Measurements from ENCODE around the gene TMEM163. TPM values are rescaled to one million over a fixed set of nuclear protein-coding genes. Genes with fewer than 3 reads are reported as not detected.

Gene TMEM163
- total and polyA plus RNA-seq, 2 of the 13 experiments (the other 11 are each of a cell fraction or from before 2014, with no cell fraction given): 0.05 TPM; not detected in 1

- TF ChIP-seq ZNF142 (CRISPR knock-in tag; IDR thresholded peaks at IDR 0.05) (no peak), ZSCAN30 (CRISPR knock-in tag; IDR thresholded peaks at IDR 0.05) (no peak), NR0B2 (CRISPR knock-in tag; IDR thresholded peaks at IDR 0.05) (no peak), KDM2A (CRISPR knock-in tag; IDR thresholded peaks at IDR 0.05; ENCODE audit: borderline replicate concordance, low read depth) (no peak), ZNF337 (CRISPR knock-in tag; IDR thresholded peaks at IDR 0.05; ENCODE audit: borderline replicate concordance, low read depth) (no peak), SMYD3 (CRISPR knock-in tag; IDR thresholded peaks at IDR 0.05) (no peak), SALL2 (CRISPR knock-in tag; IDR thresholded peaks at IDR 0.05) (no peak), RAD51 (IDR thresholded peaks at IDR 0.05; ENCODE audit: borderline replicate concordance) (no peak), NCOA2 (CRISPR knock-in tag; IDR thresholded peaks at IDR 0.05) (no peak), RXRA (CRISPR knock-in tag; IDR thresholded peaks at IDR 0.05) (no peak), ZNF576 (CRISPR knock-in tag; IDR thresholded peaks at IDR 0.05) (no peak), CSRNP1 (CRISPR knock-in tag; IDR thresholded peaks at IDR 0.05) (no peak), ZNF431 (CRISPR knock-in tag; IDR thresholded peaks at IDR 0.05; ENCODE audit: borderline replicate concordance, low read depth) (no peak)
These were observed 4.6 kb downstream of the TMEM163 start (continued) for GRCh38 chr2:134714228-134714627.

Data from HepG2 (cell line).